Measurements from ENCODE around the gene NEO1. TPM values are rescaled to one million over a fixed set of nuclear protein-coding genes. Genes with fewer than 3 reads are reported as not detected.

Gene NEO1
- total and polyA plus RNA-seq, 2 of the 13 experiments (the other 11 are each of a cell fraction or from before 2014, with no cell fraction given), result 8.4 to 11.0 TPM

GRCh38 chr15:73254598-73254997, 202.3 kb downstream of the NEO1 start:
- WGBS (ENCODE audit: low lambda C conversion rate), result 93% methylated on average over 6 of the region's 6 CpGs
- in situ Hi-C loops (cut with HindIII; ENCODE audit: extremely low pct_ligation_motif_present, low pct_unique_long_range_greater_than_20kb) (no loop called here), intact Hi-C loops (cut with micrococcal nuclease; ENCODE audit: unreplicated experiment) (no loop called here)
- TF ChIP-seq SMAD3 (CRISPR knock-in tag; IDR thresholded peaks at IDR 0.05), result no peak
- Histone ChIP-seq H3K9ac (ENCODE audit: insufficient read depth, low read depth, low read length) (no peak overlapping the region), H3K4me3 (replicated peaks in 1 of 3; ENCODE audit: insufficient read depth in 1 of 3, low read depth in 2 of 3, low read length in 3 of 3) (no peak overlapping the region), H3K27ac (ENCODE audit: extremely low read length, insufficient read depth, low read length) (no peak overlapping the region), H3K27me3 (ENCODE audit: control insufficient read depth in 1 of 2, insufficient read depth in 2 of 2, low read length in 2 of 2) (no peaks in the 10 kb centered on the region), H3K36me3 (replicated peaks in 1 of 2; ENCODE audit: control insufficient read depth in 1 of 2, insufficient read depth in 2 of 2, low read length in 2 of 2) (0 out of 5 replicates have a peak, but pooled peaks cover 0 to 8% of the 10 kb centered on the region in 2 experiments), H3K79me2 (ENCODE audit: insufficient read depth, low read length) (no peaks in the 10 kb centered on the region), H3K4me2 (ENCODE audit: low read depth, low read length) (no peak overlapping the region), H3K4me1 (ENCODE audit: insufficient read depth, low read length) (no peaks in the 10 kb centered on the region), H4K20me1 (ENCODE audit: insufficient read depth, low read length) (no peaks in the 10 kb centered on the region), H3K9me3 (ENCODE audit: low read length) (no peaks in the 10 kb centered on the region), H2AFZ (ENCODE audit: low read length) (no peak overlapping the region)
- FAIRE-seq (no peak), ATAC-seq (no peak), DNase-seq (ENCODE audit: low spot score) (no peak)
- ChIA-PET POLR2A (no interaction called here), CTCF (ENCODE audit: low intra/inter-chr PET ratio, low total read pairs) (no interaction called here)
- BruUV-seq (replicated peaks), result no TSS peak

DNA sequence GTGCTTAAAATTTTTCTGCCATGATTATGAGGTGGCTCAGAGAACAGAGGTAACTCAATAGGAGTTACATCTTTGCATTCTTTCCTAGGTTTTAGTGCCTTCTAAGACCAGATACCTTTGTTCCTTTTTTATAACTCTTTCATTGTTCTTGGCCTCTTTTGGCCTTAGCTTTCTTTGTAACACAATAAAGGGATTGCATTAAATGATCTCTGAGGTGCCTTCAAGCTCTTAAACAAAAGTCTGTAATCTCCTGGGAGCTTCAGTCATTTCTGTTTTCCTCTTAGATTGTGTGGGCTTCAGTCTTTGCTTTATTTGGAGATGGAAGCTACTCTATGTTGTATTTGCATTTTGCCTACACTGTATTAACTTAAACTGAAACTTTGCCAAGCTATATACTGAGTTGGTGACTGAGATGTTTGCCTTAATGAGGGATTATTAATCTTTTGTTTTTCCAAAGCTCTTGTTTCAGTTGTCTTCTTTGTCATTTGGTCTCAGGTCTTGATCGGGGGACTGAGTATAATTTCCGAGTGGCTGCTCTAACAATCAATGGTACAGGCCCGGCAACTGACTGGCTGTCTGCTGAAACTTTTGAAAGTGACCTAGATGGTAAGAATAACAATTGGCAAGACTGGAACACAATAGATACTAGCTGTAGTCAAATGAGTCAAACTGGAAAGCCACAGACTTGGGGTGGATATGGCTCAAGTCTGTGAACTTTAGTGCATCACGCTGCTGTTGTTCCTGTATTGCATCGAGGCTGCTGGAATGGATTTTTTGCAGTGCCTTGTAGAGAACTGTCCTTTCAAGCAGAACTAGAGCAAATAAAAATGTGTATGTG, 206.2 kb downstream of the NEO1 start:
- intact Hi-C loops (cut with micrococcal nuclease; ENCODE audit: unreplicated experiment), result no loop called here
- in situ Hi-C loops (cut with HindIII; ENCODE audit: extremely low pct_ligation_motif_present, low pct_unique_long_range_greater_than_20kb), result no loop called here
- WGBS (ENCODE audit: low lambda C conversion rate), result 91% methylated on average over 5 of the region's 5 CpGs

More for the DNA sequence above, 206.2 kb downstream of the NEO1 start:
- no peak overlapping the region for H3K27ac ChIP-seq (ENCODE audit: extremely low read length, insufficient read depth, low read length)
- no peak overlapping the region for H3K4me2 ChIP-seq (ENCODE audit: low read depth, low read length)
- ChIA-PET POLR2A (no interaction called here), CTCF (ENCODE audit: low intra/inter-chr PET ratio, low total read pairs) (no interaction called here)
- H3K27me3 ChIP-seq (ENCODE audit: control insufficient read depth in 1 of 2, insufficient read depth in 2 of 2, low read length in 2 of 2), result no peaks in the 10 kb centered on the region
- no peaks in the 10 kb centered on the region for H3K79me2 ChIP-seq (ENCODE audit: insufficient read depth, low read length)
- H2AFZ ChIP-seq (ENCODE audit: low read length), result no peak overlapping the region
- ATAC-seq (no peak), FAIRE-seq (no peak), DNase-seq (ENCODE audit: low spot score) (no peak)
- no peaks in the 10 kb centered on the region for H3K9me3 ChIP-seq (ENCODE audit: low read length)
- no TSS peak for BruUV-seq (replicated peaks)
- TF ChIP-seq SP2 (CRISPR knock-in tag; IDR thresholded peaks at IDR 0.05), result no peak
- TF ChIP-seq MAF1 (CRISPR knock-in tag; IDR thresholded peaks at IDR 0.05; ENCODE audit: borderline replicate concordance), result no peak
- no peak for TF ChIP-seq MED13 (CRISPR knock-in tag; IDR thresholded peaks at IDR 0.05)
- no peak for TF ChIP-seq ZFY (CRISPR knock-in tag; IDR thresholded peaks at IDR 0.05)
- TF ChIP-seq YEATS2 (CRISPR knock-in tag; IDR thresholded peaks at IDR 0.05; ENCODE audit: borderline replicate concordance), result no peak
- no peak for TF ChIP-seq RBM22 (optimal IDR thresholded peaks at IDR 0.05; ENCODE audit: low read length)
- TF ChIP-seq NONO (IDR thresholded peaks at IDR 0.05), result no peak
- TF ChIP-seq NONO (CRISPR knock-in tag; conservative IDR thresholded peaks at IDR 0.05), result no peak
- no peaks in the 10 kb centered on the region for H4K20me1 ChIP-seq (ENCODE audit: insufficient read depth, low read length)
- H3K4me1 ChIP-seq (ENCODE audit: insufficient read depth, low read length), result no peaks in the 10 kb centered on the region
- H3K36me3 ChIP-seq (replicated peaks in 1 of 2; ENCODE audit: control insufficient read depth in 1 of 2, insufficient read depth in 2 of 2, low read length in 2 of 2), result peaks cover 0 to 5% of the 10 kb centered on the region in 2 experiments; a peak in 1 of 5 replicates
- no peak overlapping the region for H3K9ac ChIP-seq (ENCODE audit: insufficient read depth, low read depth, low read length)
- no peak overlapping the region for H3K4me3 ChIP-seq (replicated peaks in 1 of 3; ENCODE audit: insufficient read depth in 1 of 3, low read depth in 2 of 3, low read length in 3 of 3)
